HG03457 (cell line): Measurements from ENCODE around the gene CTSO.
"Not testable (repeated sequence)": the region's sequence is repeated elsewhere in the genome, so short reads cannot be mapped to it uniquely, and the experiment has no call there.

Experiments used
- ATAC-seq: cut with Tn5 transposase; IDR thresholded peaks from one replicate; pipeline ENCODE4 v1.9.1; 2021; ENCODE audit warnings: moderate number of reproducible peaks; ENCODE audit not compliant: unreplicated experiment

The CTSO gene

DNA sequence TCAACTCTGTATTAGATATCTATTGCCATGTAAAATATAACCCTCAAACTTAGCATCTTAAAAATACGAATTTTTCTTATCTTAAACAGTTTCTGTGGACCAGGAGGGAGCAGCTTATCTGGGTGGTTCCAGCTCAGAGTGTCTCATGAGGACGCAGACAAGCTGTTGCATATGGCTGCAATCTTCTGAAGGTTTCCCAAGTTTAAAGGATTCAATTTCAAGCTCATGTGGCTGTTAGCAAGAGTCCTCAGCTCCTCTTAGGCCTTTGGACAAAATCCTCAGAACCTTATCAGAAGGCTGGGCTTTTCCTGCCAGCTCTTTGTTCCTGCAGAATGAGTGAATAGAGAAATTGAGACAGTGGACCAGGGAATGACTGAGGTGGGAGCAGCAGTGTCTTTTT is 2.8 kb upstream of the CTSO start:
- no peak for ATAC-seq

DNA sequence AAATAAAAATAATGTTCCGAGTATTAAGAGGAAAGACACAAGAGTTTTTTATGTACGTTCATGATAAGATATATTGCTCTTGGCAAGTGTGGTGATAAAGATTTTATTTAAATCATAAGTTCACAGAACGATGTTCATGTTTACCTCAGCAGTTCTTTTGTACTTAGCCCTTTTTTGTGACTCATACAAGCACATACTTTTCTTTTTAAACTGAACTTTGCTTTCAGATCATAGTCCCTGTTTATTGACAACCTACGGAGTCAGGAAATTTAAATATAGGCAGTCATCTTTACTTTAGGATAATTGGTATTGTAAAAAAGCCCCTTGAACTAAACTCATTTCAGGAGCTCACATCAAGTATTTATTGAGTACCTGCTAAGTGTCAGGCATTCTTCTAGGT is 1.3 kb upstream of the CTSO start:
- ATAC-seq: no peak

DNA sequence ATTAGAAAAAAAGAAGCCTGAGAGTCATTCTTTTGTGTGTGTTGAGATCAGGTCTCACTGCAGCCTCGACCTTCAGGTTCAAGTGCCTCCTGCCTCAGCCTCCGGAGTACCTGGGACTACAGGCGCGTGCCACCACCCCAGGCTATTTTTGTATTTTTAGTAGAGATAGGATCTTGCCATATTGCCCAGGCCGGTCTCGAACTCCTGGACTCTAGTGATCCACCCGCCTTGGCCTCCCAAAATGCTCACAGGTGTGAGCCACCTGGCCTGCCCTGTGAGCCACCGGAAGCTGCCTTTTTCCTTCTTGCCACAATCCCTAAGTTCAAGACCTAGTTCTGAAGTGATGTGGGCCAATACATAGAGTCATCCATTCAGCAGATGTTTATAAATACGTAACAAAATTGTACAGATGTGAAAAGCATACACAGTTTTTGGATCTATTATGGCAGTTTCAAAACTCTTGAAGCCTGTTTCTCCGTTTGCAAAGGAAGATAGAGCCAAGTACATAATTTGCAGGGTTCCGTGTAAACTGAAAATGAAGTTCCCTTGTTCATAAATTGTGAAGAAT is 536 bp upstream of the CTSO start:
- no peak for ATAC-seq

DNA sequence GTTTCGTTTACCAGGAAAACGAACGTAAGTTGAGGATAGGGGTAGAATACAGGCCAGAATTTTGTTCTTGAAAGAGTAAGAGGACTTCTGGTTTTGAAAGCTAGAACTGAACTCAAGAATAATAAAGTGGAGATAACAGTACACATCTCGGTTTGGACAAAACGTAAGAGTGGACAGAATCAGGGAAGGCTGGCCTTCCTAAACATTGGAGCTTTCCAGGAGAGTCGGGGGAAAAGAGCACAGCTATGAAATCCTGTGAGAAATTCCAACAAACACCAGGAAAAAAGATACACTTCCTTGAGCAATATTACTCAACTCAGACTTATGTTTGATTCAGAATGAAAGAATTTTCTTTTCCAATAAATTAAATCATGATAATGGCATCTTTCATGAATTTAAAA is 1.2 kb downstream of the CTSO start:
- no peak for ATAC-seq

DNA sequence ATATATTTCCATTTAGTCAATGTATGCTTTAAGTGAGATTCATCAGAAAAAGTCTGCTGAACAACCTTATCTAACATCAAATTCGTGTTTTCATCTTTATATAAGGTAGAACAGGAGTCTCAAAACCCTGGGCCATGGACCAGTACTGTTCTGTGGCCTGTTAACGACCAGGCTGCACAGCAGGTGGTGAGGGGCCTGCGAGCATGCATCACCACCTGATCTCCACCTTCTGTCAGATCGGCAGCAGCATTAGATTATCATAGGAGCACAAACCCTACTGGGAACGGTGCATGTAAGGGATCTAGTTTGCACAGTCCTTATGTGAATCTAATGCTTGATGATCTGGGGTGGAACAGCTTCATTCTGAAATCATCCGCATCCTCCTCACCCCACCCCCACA is 3.2 kb downstream of the CTSO start:
- no peak for ATAC-seq

DNA sequence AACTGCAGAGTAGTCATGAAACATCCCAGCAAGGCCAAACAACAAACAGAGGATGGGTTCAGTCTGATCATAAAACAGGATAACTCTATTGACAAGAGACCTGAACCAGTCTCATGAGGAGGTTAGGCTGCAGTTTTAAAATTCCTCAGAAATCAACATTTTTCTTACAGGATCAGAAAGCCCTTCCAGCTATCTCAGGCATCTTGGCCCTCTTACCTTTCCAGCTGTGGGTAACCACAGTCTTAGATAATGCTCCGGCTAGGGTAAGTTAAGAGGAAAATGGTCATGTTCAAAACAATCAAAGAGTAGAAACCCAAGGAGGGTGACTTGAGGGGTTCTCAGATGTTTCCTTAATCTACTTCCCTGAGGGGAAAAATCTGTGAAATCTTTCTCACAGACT is 5.1 kb downstream of the CTSO start:
- ATAC-seq: no peak

DNA sequence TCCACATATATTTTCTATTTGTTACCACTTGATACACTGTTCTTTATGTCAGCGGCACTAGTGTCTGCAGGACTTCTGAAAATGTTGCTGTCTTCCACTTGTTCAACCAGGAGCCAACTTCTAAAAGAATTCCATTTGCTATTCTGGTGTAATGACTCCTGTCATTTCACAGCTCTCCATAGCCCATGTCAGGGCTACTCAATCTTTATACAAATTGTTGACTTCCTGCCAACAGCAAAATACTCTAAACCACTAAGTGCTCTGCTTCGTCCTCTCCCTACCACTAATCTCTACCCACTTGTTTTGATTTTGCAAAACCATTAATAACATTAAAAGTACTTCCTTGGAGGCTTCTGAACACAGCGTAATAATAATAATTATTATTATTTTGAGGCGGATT is 7.2 kb downstream of the CTSO start:
- ATAC-seq: no peak

DNA sequence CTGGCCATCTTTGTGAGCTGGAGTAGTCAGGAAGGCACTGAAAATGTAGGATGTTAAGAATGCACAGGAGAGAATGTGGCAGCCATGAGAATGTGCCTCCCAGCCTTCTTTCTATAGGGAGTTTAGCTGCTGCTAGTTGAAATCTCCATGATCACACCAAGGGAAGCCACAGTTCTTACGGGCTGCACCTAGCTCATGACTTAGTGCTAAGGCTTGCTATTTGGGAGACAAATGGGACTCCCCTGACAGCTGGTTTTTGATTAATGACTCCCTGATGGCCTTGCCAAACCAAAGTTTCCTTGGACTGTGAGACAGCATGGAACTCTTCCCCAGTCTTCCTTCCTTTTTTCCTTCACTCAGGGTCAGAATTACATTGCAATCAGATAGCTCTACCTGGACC is 9.2 kb downstream of the CTSO start:
- ATAC-seq: no peak

DNA sequence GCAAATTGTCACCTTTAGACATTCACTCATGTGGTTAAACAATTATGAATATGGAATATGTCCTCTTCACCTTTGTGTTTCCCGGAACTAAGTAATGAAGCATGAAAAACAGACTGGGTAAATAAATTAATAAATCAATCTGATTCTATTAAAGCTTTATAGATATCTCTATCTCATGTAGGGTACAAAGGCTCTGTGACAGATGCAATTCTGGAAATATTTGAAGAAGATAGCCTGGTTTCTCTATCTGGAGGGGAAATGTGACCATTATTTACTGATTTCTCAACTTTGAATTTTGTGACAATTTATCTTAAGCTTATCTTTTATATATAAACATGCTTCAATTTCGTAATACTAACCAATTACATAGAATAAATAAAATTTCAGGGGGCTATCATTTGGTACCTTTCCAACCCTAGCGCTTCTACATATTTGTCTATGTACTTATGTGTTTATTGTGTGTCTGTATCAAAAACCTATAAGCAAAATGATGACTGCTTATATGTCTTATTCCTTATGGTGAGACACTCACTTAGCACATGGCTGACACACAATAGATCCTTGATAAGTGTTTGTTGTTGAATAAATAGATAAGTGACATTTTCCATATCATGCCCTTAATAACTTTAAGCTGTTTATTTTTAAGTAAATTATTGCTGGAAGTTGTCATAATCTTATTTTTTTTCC is 9.9 kb downstream of the CTSO start:
- no peak for ATAC-seq

DNA sequence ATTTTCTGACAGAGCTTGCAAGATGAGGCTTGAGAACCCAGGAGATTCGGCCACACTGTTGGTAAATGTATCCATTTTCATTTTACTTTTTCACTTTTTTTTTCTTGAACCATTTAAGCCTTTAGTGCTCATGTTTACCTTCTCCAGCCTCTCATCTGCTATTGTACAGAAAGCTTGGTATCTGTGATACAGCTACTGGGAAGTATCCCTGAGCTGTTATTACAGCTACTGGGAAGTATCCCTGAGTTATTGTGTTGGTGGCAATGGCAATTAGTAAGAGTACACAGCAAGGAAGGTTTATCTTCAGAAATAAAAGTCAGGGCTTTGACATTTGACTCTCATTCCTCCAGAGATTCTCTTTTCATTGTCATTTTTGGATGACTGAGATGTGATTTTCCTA is 11.8 kb downstream of the CTSO start:
- ATAC-seq: no peak

DNA sequence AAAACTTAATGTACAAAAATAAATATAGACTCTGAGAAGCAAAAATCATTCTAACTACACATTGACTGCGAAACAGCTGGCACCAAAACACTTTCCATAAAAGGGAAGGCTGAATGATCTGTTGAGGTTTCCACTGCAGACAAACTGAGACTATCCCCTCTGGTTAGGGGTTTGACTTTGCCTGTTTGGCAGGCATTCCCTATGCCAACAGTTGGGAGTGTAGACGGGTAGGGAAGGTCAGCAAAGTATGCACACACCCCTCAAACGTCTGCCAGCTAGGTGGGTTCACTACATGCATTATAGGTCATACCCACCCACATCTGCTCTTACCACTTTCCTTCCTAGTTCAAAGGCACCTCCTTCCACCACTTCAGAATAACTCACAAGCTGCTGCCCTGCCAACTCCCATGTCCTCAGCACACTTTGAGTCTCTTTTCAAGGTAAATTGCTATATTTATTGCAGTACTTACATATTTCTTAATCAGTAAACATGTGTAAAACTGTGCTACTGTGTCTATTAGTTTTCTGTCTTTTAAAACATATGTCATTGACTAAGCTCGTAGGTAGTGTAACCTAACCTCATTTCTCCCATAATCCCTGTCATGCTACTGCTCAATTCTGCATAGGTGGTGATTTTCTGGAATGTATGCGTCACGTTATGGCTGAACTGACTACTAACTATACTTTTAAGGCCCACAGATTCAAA is 12.4 kb downstream of the CTSO start:
- ATAC-seq: no peak

DNA sequence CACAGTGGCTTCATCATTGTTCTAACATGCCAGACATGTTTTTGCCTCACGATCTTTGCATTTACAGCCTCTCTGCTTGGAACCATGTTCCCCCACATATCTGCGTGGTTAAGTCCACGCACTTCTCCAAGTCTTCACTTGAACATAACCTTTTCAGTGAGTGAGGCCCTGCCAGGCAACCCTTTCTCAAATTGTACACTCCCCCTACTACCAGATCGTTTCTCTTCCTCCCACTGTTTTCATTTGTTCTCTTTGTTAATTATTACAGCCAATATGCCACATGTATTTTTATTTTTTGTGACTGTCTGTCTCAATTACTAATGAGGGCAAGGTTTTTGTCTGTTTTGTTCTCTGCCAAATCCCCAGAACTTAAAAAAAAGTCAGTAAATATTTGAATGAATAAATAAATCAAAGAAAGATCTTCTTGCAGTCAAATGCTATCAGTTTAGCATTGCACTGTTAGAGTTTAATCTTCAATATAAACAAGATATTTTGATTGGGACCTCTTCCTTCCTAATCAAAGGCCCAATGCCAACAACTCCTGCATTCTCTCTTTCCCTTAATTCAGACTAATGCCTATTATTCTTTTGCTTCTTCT is 18.2 kb downstream of the CTSO start:
- ATAC-seq: no peak

DNA sequence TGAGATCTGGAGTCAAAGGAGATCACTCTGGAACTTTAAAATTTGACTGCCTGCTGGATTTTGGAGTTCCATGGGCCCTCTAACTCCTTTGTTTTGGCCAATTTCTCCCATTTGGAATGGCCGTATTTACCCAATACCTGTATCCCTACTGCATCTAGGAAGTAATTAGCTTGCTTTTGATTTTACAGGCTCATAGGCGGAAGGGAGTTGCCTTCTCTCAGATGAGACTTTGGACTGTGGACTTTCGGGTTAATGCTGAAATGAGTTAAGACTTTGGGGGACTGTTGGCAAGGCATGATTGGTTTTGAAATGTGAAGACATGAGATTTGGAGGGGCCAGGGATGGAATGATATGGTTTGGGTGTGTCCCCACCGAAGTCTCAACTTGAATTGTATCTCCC is 19.0 kb downstream of the CTSO start:
- ATAC-seq: not testable (repeated sequence)

DNA sequence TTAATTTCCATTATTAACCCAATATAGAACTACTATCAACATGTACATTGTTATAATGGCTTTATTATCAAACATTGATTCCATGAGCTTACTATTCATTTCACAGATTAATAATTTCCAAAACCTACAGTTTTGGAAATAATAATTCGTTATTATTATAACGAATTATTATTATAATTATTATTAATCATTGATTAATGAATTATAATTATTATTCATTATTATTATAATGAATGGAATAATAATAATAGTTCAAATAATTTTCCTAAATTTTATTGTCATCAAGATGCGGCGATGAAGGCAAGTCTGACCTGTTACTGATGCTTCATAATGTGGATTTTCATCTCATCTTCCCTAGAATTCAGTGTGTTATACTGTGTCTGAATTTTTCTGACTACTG is 22.0 kb downstream of the CTSO start:
- ATAC-seq: no peak

DNA sequence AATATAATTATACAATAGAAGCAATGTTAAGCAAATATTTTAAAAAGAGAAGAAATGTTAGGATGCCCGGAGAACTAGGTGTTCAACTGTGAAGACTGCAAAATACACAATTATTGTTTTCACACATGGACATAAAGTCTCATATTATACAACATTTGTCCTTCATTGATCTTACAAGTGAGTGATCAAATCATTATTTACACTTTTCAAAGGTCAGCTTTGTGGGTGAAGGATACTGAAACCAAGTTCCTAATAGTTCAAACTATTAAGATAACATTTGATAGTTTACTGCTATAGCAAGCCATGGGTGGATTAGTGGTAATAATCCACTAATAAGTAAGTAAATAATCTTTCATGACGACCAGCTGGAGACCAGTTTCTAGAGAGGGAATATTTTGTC is 23.3 kb downstream of the CTSO start:
- ATAC-seq: no peak

DNA sequence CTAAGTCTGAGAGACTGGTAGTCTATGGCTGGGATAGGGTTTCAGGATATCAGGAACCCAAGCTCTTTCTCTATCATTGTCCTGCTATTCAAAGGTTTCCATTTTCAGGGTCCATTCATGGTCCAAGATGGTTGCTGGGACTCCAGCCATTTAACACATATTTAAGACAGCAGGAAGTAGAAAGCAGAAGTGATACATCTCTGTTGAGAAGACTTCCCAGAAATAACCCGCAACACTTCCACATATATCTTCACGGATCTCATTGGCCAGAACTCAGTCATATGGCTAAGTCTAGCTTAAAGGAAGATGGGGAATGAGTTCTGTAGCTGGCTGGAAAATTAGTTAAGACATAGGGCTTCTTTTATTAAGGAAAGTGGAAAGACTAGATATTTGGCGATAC is 23.8 kb downstream of the CTSO start:
- no peak for ATAC-seq

DNA sequence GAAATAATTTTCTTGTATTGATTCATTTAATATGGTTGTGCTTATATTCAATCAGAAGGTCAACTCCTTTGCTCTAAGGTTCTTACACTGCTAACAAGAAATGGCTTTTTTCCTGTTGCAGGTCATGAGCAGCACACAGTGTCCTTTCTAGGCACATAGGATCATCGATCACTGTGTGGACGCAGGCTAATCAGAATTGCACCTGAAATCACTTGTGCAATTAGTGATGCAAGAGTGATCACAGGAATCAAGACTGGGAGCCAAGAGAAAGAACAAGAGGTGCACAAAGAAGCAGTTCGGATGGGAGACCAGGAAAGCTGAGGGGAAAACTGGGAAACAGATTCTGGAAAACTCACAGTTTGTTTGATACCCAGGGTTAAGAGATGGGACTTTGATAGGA is 29.0 kb downstream of the CTSO start:
- no peak for ATAC-seq

DNA sequence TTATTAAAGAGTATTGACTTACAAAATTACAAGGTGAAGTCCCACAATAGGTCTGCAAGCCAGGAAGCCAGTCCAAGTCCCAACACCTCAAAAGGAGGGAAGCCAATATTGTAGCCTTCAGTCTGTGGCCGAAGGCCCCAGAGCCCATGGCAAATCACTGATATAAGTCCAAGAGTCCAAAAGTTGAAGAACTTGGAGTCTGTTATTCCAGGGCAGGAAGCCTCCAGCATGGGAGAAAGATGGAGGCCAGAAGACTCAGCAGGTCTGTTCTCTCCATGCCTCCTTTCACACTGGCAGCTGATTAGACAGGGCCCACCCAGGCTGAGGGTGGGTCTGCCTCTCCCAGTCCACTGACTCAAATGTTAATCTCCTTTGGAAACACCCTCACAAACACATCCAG is 32.1 kb downstream of the CTSO start:
- ATAC-seq: no peak

DNA sequence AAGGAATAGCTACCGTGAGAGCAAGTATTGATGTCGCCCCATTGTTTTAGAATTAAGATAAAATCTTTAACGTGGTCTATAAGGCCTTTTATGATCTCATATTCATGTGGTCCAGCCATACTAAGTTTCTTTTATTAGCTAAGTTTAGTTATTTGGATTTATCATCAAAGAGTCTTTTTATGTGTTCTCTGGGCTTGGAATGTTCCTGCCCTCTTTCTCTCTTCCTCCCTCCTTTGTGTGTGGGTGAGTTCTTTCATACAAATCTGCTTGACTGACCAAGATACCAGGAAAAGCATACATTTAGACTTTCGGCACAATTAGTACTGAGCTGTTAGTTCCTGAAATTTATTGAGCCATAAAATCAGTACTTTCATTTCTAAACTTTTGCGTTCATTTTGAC is 38.9 kb downstream of the CTSO start:
- no peak for ATAC-seq

DNA sequence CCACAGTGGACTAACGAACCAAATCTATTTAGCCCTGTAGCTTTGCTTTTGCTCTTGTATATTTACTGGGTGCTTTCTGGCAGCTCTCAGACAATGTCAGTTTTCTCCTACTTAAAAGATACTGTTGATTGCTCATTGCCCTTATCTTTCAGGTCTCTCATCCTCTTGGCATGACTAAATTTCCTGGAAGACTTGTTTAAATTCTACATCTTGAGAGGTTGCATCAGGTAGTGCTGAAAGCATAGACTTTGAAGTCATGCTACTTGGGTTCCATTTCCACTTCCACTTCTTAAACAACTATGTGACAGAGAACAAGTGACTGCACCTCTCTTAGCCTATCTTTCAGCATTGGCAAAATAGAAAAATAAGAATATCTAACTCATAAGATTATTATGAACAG is 41.8 kb downstream of the CTSO start:
- ATAC-seq: no peak

DNA sequence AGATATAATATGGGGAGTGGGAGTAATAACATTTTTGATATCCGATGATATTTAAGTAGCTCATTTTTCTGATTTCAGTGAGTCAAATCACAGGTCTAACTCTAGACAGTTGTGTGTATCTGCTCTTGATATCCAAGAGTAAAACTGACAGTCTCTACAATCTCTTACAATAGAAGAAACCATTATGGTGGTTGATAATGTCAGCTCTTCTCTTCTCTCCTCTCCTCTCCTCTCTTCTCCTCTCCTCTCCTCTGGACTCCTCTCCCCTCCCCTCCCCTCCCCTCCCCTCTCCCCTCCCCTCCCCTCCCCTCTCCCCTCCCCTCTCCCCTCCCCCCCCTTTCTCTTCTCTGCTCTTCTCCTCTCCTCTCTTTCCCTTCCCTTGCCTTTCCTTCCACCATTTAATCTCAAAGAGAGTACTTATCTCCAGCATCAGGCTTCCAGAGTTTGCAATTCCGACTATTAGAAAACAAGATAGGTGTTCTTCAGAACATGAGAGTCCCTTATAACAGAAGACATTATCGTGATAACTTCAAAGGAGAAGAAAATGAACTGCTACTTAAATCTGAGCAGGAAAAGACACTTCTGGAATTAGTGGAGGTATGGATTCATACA is 43.9 kb downstream of the CTSO start:
- no peak for ATAC-seq
